Measurements from ENCODE around the gene PYROXD2. TPM values are rescaled to one million over a fixed set of nuclear protein-coding genes. Genes with fewer than 3 reads are reported as not detected.

PYROXD2 gene
- total RNA-seq, 1 donor from 2014 or later, result 5.0 TPM

DNA sequence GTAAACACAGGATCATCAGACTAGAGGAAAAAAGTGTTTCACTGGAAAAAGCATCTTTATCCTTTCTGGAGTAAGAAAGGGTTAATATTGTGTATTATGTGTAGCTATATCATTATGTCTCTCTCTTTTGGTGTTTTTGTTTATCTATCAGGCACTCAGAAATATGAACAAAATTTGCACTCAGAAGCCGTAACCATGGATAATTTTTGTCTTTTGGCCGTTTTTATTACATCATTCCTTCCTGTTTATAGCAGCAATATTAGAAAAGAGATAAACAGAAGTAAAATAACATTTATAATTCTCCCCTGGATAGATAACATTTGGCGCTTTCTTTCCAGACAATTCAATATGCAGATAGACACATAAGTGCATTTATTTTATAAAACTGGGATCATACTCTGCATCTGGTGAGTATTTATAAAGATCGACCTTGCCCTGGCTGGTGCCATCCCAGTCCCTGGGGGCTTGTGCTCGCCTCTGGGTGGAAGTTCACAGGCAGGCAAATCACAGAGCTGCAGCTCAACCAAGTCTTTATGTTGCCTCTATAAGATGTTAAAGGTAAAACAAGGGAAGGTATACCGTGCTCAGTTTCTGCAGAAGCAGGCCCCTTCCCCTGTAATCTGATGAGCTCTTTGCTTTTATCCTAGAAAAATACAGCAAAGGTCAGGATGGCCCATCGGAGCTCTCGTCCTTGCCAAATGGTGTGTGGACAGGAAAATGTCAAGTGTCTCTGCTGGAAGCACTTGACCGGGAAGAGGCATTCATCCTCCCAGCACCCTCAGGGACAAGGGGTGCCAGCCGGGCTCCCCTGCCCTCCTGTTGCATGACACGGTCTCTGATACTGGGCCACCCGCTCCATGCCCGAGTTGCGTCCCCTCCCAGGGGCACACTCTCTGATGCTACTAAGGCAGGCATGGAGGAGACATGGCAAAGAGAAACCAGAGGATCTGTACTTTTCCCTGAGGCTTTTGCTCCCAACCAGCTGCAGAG, 43.9 kb downstream of the PYROXD2 start:
- Mint-ChIP-seq H3K27me3 (ENCODE audit: low read depth) (peaks cover 3% of the 10 kb centered on the region), H3K27ac (ENCODE audit: unreplicated experiment) (no peak overlapping the region), H3K9me3 (no peaks in the 10 kb centered on the region), H3K4me3 (no peak overlapping the region), H3K36me3 (ENCODE audit: low read depth) (no peaks in the 10 kb centered on the region), H3K4me1 (peaks cover 25% of the 10 kb centered on the region)
- TF ChIP-seq, protein P1, sequence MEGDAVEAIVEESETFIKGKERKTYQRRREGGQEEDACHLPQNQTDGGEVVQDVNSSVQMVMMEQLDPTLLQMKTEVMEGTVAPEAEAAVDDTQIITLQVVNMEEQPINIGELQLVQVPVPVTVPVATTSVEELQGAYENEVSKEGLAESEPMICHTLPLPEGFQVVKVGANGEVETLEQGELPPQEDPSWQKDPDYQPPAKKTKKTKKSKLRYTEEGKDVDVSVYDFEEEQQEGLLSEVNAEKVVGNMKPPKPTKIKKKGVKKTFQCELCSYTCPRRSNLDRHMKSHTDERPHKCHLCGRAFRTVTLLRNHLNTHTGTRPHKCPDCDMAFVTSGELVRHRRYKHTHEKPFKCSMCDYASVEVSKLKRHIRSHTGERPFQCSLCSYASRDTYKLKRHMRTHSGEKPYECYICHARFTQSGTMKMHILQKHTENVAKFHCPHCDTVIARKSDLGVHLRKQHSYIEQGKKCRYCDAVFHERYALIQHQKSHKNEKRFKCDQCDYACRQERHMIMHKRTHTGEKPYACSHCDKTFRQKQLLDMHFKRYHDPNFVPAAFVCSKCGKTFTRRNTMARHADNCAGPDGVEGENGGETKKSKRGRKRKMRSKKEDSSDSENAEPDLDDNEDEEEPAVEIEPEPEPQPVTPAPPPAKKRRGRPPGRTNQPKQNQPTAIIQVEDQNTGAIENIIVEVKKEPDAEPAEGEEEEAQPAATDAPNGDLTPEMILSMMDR (conservative IDR thresholded peaks at IDR 0.05), result no peak
- no peak for DNase-seq (ENCODE audit: low read depth, low spot score)

DNA sequence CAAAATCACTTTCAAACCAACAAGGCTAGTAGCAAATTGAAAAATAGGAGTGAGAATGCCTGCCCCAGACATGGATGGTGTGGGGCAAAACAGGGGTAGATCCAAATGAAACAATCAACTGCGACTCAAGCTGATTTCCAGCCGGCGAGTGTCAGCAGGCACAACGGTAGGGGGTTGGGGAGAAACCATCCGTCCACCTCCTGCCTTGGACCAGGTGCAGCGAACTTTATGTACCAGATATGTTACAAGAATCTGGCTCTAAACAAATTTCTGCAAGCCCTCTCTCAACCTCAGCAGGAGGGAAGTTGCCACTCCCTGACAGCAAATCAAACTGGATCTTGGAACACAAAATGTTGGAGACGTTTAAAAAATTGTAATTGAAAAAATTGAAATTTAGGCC, 45.2 kb downstream of the PYROXD2 start:
- H3K9me3 Mint-ChIP-seq, result no peaks in the 10 kb centered on the region
- peaks cover 37% of the 10 kb centered on the region for H3K4me1 Mint-ChIP-seq
- DNase-seq (ENCODE audit: low read depth, low spot score), result no peak
- H3K36me3 Mint-ChIP-seq (ENCODE audit: low read depth), result no peaks in the 10 kb centered on the region
- no peak overlapping the region for H3K4me3 Mint-ChIP-seq
- no peak overlapping the region for H3K27ac Mint-ChIP-seq (ENCODE audit: unreplicated experiment)
- H3K27me3 Mint-ChIP-seq (ENCODE audit: low read depth), result no peaks in the 10 kb centered on the region
- TF ChIP-seq, protein P1 (conservative IDR thresholded peaks at IDR 0.05), result no peak

DNA sequence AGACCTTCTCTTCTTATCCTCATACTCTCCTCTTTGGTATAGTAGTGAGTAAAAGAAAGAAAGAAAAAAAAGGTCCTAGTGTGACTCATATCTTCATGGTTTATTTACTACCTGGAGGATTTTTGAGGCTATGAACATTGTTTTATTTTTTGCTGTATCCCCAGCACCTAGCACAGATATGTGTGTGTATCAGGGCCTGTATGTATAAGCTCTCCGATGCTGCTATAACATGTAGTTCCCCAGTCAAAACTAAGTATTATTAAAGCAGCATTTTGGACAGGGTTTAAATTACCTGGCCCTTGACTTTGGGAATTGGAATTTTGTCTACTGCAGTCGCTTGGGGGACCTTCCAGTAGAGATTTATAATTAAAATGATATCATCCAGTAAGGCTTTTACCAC, 46.3 kb downstream of the PYROXD2 start:
- no peak overlapping the region for H3K27ac Mint-ChIP-seq (ENCODE audit: unreplicated experiment)
- no peaks in the 10 kb centered on the region for H3K27me3 Mint-ChIP-seq (ENCODE audit: low read depth)
- no peak for DNase-seq (ENCODE audit: low read depth, low spot score)
- no peaks in the 10 kb centered on the region for H3K36me3 Mint-ChIP-seq (ENCODE audit: low read depth)
- no peak overlapping the region for H3K4me3 Mint-ChIP-seq
- peaks cover 40% of the 10 kb centered on the region for H3K4me1 Mint-ChIP-seq
- TF ChIP-seq, protein P1 (conservative IDR thresholded peaks at IDR 0.05), result no peak
- no peaks in the 10 kb centered on the region for H3K9me3 Mint-ChIP-seq

DNA sequence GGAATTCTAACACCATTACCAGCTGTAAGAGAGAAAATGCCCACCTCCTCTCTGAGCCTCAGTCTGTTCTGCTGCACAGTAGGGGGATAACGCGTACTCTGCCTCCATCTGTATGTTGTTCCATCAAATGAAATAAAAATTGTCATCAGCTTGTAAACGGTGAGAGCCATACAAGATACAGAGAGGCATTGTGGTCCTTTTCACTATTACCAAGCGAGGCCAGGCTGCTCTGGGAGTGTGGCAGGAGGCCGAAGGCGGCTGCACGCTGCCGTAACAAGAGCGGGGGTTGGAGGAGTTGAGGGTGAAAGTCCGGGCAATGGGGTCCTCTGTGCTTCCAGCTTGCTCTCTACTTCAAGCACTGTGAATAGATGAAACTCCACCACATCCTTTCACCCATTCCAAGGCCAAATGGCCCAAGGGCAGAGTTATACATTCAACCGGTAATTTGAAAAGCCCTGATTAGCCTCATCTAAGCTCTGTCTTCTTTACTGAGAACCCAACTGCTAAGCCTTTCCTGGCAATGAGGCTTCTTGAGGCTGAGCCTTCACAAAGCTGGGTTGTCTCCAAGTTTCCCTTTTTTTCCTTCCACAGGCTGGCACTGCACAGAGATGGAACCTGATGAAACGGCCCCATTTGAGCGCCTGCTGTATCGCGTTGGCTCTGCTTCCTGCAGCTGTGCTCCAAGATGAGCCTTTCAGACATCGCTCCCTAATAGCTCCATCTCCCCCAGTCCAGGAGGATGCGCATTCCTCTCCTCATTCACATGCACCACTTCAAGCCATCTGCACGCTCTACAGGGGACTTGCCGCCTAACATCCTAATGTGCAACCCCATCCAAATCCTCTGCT, 47.2 kb downstream of the PYROXD2 start:
- TF ChIP-seq, protein P1 (conservative IDR thresholded peaks at IDR 0.05), result no peak
- Mint-ChIP-seq H3K9me3 (no peaks in the 10 kb centered on the region), H3K36me3 (ENCODE audit: low read depth) (no peaks in the 10 kb centered on the region), H3K4me1 (peaks cover 40% of the 10 kb centered on the region), H3K27me3 (ENCODE audit: low read depth) (no peaks in the 10 kb centered on the region), H3K4me3 (no peak overlapping the region), H3K27ac (ENCODE audit: unreplicated experiment) (no peak overlapping the region)
- DNase-seq (ENCODE audit: low read depth, low spot score), result no peak

DNA sequence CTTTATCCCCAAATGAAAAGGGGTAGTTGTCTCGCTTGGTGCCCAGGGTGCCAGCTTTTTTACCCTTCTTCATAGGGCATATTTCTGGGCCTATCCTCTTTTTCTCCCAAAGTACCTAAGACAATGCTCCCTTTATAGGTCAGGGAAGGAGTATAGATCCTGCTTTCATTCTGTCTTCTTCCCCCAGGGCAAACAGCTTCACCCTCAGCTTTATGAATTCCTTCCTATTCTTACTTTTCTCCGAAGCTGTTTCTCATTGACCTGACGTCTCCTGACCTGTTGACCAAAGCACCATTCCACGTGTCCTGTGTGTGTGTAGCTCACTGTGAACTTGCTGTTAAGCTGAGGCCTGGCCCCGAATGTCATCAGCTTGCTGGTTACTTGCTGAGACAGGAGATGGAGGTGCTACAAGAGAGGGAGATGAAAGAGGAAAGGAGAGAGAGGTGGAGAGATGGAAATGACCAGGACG, 48.9 kb downstream of the PYROXD2 start:
- peak overlapping the region; percentile 90 for H3K27ac Mint-ChIP-seq (ENCODE audit: unreplicated experiment)
- H3K27me3 Mint-ChIP-seq (ENCODE audit: low read depth), result no peaks in the 10 kb centered on the region
- no peak overlapping the region for H3K4me3 Mint-ChIP-seq
- H3K4me1 Mint-ChIP-seq, result peaks cover 44% of the 10 kb centered on the region
- no peaks in the 10 kb centered on the region for H3K36me3 Mint-ChIP-seq (ENCODE audit: low read depth)
- TF ChIP-seq, protein P1 (conservative IDR thresholded peaks at IDR 0.05), result no peak
- no peak for DNase-seq (ENCODE audit: low read depth, low spot score)
- no peaks in the 10 kb centered on the region for H3K9me3 Mint-ChIP-seq

Measured in neural crest cell (in vitro differentiated cells).